Psoas muscle (tissue), 8 donors: Measurements from ENCODE around the gene SCAMP2. TPM values are rescaled to one million over a fixed set of nuclear protein-coding genes. Genes with fewer than 3 reads are reported as not detected.

Experiments used
- ATAC-seq, 4 donors: fragments of 200-7000 bp; cut with Tn5 transposase; one replicate each; pipeline ENCODE4 v1.9.1; 2020; ENCODE audit warnings: moderate library complexity in 3 of 4, mild to moderate bottlenecking in 2 of 4
- DNase-seq, 2 donors: peaks; one replicate each; pipeline ENCODE4 v3.0.0-alpha.2; 2020
- H3K27ac ChIP-seq: fragments of 200-600 bp; one replicate; pipeline ENCODE4 v1.8.0; 2022
- H3K27me3 ChIP-seq, 3 donors: fragments of 200-600 bp in 1 of 3; one replicate each; pipeline versions ENCODE4 v1.6.1 to v1.8.0; 2013 to 2022; ENCODE audit warnings: low read length in 2 of 3, mild to moderate bottlenecking in 2 of 3, moderate library complexity in 1 of 3; ENCODE audit not compliant: insufficient read depth in 3 of 3
- H3K36me3 ChIP-seq, 2 donors: fragments of 200-600 bp in 1 of 2; one replicate each; pipeline versions ENCODE4 v1.6.1 to v1.8.0; 2013 to 2022; ENCODE audit warnings: low read depth in 1 of 2, mild to moderate bottlenecking in 1 of 2, moderate library complexity in 1 of 2; ENCODE audit not compliant: insufficient read depth in 1 of 2
- H3K4me1 ChIP-seq: fragments of 200-600 bp; one replicate; pipeline ENCODE4 v1.8.0; 2022
- H3K4me3 ChIP-seq: fragments of 200-600 bp; one replicate; pipeline ENCODE4 v1.8.0; 2022; ENCODE audit warnings: mild to moderate bottlenecking
- H3K9me3 ChIP-seq: fragments of 200-600 bp; one replicate; pipeline ENCODE4 v1.8.0; 2022
- CTCF ChIP-seq: fragments of 200-600 bp; IDR thresholded peaks from one replicate; pipeline ENCODE4 v1.8.0; 2022; ENCODE audit warnings: antibody characterized with exemption
- WGBS, 3 donors: extraction: QIAGEN DNeasy Blood & Tissue Kit; methylation state at CpG; one replicate each; pipeline versions ENCODE4 v1.1.6 to v1.1.7; 2013; 5-methylcytosine and 5-hydroxymethylcytosine counted together
- intact Hi-C, 2 donors: fragments of 100-400 bp; cut with DNase I; formaldehyde crosslinking; loops; one replicate each; pipeline versions ENCODE4 v1.11.0 to v1.14.2; 2022
- polyA plus RNA-seq, 3 donors: library from polyadenylated mRNA; stranded (reverse); fragments of 200-250 nt; gene quantifications; one replicate each; pipeline ENCODE4 v1.2.3, GENCODE V29; 2013
- total RNA-seq, 4 donors: library from RNA; stranded (reverse); fragmentation: NEBNext Ultra II Directional in 2 of 4; extraction: Animal tissue kit (Norgen Biotek cat#: 25700) in 2 of 4; gene quantifications; one replicate each; pipeline versions ENCODE4 v1.2.1 to v1.2.4, GENCODE V29; 2021 to 2023
- donor health status: healthy with polysubstance abuse.
- donor health status: DM: no; HTN: no; CAD: no; lungs with moderate emphysema.
- donor health status: Bipolar disorder and iron deficiency.
- donor health status: healthy.
- donor health status: DM: yes; HTN: yes; CAD: no.
- donor health status: DM: no; HTN: no; CAD: no.
- donor health status: DM: no; HTN: no; CAD: no.
- donor health status: DM: yes; HTN: yes; CAD: no.

Gene SCAMP2
- total and polyA plus RNA-seq, 7 donors = 32.1 to 73.6 (median 48.6) TPM

GRCh38 chr15:74904190-74904805 lies 31.1 kb upstream of the SCAMP2 start:
- intact Hi-C loops = loop anchor here in 1 of 2 donors (5.0 kb wide), 1 partner anchor 47 kb away; no protein-coding TSS in a partner anchor
- Histone ChIP-seq H3K4me3 (no peak overlapping the region), H3K4me1 (peaks cover 24% of the 10 kb centered on the region), H3K9me3 (no peaks in the 10 kb centered on the region), H3K27ac (no peak overlapping the region), H3K27me3 (no peaks in the 10 kb centered on the region), H3K36me3 (peaks cover 11 to 57% of the 10 kb centered on the region in 2 donors)
- ATAC-seq = no peak
- WGBS, 3 donors = 88 to 92% (median 92%) methylated on average over 7 of the region's 7 CpGs
- no peak for TF ChIP-seq CTCF
- no peak for DNase-seq

GRCh38 chr15:74903676-74904075 lies 30.5 kb upstream of the SCAMP2 start:
- ATAC-seq (no peak), DNase-seq (no peak)
- peaks cover 24% of the 10 kb centered on the region for H3K4me1 ChIP-seq
- H3K27ac ChIP-seq = no peak overlapping the region
- H3K9me3 ChIP-seq = no peaks in the 10 kb centered on the region
- TF ChIP-seq CTCF = no peak
- no peaks in the 10 kb centered on the region for H3K27me3 ChIP-seq
- intact Hi-C loops = loop anchor here in 1 of 2 donors (5.0 kb wide), 1 partner anchor 46 kb away; no protein-coding TSS in a partner anchor
- H3K4me3 ChIP-seq = no peak overlapping the region
- WGBS, 3 donors = 87 to 100% (median 97%) methylated on average over 1 of the region's 1 CpG
- peaks cover 11 to 63% of the 10 kb centered on the region in 2 donors for H3K36me3 ChIP-seq

- Histone ChIP-seq H3K27me3 (no peaks in the 10 kb centered on the region), H3K36me3 (peaks cover 18 to 75% of the 10 kb centered on the region in 2 donors), H3K9me3 (no peaks in the 10 kb centered on the region), H3K27ac (no peak overlapping the region), H3K4me3 (no peak overlapping the region), H3K4me1 (peaks cover 21% of the 10 kb centered on the region)
- TF ChIP-seq CTCF = no peak
- no peak for DNase-seq
- intact Hi-C loops = loop anchor here in 1 of 2 donors (5.0 kb wide), 1 partner anchor 45 kb away; no protein-coding TSS in a partner anchor
- 86 to 89% (median 89%) methylated on average over 4 of the region's 4 CpGs for WGBS, 3 donors
- ATAC-seq = no peak
Measured at GRCh38 chr15:74902295-74903075, 29.3 kb upstream of the SCAMP2 start.

- H3K4me3 ChIP-seq = no peak overlapping the region
- no peak overlapping the region for H3K27ac ChIP-seq
- intact Hi-C loops = loop anchor here in 1 of 2 donors (5.0 kb wide), 1 partner anchor 44 kb away; no protein-coding TSS in a partner anchor
- TF ChIP-seq CTCF = peak; percentile 94
- ATAC-seq = peak; percentile 31 to 54 (median 50)
- H3K4me1 ChIP-seq = peaks cover 19% of the 10 kb centered on the region
- no peaks in the 10 kb centered on the region for H3K27me3 ChIP-seq
- 17 to 20% (median 19%) methylated on average over 5 of the region's 5 CpGs for WGBS, 3 donors
- no peaks in the 10 kb centered on the region for H3K9me3 ChIP-seq
- peak; percentile 39 to 63 for DNase-seq
- H3K36me3 ChIP-seq = peaks cover 25 to 83% of the 10 kb centered on the region in 2 donors
Measured at GRCh38 chr15:74901612-74902063, 28.5 kb upstream of the SCAMP2 start.
